Measurements from ENCODE around the gene ZSCAN18.

The ZSCAN18 gene

DNA sequence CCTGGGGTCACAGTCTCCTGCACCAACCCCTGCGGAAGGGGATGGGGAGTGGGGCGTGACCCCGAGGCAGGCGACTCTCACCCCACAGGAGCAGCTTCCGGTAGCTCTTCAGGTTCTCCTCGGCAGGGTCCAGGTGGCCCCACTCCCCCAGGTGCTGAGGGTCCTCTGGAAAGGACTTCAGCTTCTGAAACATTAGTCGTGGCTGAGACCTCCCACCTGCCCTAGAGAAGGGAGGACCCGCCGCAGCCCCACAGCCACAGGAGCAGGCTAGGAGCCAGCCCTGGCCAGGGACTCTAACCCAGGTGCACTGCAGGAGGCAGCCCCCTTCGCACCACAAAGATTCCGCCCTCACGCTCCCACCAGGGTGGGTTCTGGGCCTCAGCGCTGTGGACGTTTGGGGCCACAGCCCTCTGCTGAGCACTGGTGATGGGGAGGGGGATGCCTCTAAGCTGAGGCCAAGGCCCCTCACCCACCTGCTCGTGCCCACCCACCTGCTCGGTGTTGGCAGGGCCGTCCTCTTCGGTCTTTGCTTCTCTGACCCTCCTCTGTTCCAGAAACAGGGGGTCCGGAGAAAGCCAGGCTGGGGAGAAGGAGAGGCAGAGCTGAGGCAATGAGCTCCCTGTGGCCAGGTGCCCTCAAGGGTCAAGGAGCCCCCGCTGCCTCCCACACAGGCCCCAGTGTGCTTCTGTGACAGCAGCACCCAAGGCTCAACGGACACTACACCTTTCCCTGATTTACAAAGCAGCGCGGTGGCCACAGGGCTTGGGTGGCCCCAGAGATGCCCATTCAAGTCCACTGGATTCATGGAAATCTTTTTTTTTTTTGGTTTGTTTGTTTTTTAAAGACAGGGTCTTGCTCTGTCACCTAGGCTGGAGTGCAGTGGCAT is 11.0 kb downstream of the ZSCAN18 start:
- no peak for DNase-seq (ENCODE audit: low read depth in 2 of 2, low spot score in 1 of 2)

DNA sequence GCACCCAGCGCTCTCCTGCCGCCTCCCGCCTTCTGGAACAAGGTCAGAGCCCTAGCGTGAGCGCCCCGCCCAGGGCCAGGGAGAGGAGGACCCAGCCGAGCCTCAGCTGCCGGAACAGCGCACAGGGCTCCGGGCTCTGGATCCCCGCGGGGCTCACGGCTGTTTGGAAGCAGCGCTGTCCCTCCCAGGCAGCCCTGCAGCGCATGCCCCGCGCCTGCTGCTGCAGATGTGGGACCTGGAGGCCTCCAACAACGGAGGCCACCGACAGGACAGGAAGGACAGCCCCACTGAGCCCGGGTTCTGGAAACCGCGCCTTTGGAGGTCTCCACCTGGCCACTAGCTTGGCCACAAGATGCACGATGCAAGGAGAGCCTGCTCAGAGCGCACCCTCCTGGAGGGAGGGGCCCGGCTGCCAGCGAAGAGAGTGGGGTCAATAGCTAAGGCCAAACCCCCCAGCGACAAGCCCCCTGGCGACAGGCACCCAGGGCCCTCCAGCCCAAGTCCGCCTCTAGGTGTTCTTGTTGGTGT is 12.6 kb downstream of the ZSCAN18 start:
- no peak for DNase-seq (ENCODE audit: low read depth in 2 of 2, low spot score in 1 of 2)

DNA sequence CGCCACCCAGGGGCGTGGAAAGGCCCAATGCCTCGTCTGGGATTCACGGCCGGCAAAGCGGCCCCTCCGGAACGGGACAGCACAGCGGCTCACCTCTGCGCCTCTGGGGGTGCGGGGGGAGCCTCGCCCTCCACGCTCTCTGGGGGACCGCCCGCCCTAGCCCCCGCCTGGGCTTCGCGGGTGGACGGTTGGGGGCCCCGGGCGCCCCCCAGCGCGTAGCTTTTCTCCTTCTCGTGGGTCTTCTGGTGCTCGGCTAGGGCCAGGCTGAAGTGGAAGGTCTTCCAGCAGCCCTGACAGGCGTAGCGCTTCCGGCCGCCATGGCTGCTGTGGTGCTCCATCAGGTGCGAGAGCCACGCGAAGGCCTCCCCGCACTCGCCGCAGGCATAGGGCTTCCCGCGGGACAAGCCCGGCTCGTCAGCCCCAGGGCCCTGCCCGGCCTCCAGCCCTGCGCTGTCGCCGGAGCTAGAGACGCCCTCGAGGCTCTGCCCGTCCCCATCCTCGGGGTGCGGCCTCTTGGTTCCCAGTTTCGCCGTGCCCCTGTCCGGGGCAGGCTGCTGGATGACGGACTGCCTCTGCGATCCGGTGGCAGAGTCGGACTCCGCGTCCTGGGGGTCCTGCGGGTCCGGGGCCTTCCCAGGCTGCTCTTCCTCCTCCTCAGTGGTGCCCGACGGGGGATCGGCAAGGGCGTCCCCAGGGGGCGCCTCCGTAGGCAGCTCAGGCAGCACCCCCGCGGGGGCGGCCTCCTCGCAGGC is 13.3 kb downstream of the ZSCAN18 start:
- DNase-seq (ENCODE audit: low read depth in 2 of 2, low spot score in 1 of 2): no peak

DNA sequence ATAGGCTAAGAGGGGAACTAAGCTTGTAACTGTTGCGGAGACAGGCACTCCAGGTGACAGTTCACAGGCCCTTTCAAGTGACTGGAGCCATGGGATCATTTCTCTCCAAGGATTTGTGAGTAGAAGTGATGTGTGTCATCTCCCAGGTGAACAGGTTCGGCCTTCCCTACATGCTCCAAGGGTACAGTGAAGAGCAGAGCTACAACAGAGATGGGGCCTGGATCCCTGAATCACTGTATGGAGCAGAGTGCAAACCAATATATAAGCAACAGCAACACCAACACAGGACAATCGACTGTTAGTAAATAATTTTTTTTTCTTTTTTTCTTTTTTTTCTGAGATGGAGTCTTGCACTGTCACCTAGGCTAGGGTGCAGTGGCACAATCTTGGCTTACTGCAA is 15.0 kb downstream of the ZSCAN18 start:
- DNase-seq (ENCODE audit: low read depth in 2 of 2, low spot score in 1 of 2): no peak

DNA sequence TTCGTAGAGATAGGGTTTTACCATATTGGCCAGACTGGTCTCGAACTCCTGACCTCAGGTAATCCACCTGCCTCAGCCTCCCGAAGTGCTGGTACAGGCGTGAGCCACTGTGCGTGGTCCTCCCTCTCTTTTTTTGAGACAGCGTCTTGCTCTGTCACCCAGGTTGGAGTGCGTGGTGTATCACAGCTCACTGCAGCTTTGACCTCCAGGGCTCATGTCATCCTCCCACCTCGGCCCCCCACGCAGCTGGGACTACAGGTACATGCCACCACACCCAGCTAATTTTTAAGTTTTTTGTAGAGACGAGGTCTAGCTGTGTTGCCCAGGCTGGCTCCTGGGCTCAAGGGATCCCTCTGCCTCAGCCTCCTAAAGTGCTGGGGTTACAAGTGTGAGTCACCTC is 18.2 kb downstream of the ZSCAN18 start:
- no peak for DNase-seq (ENCODE audit: low read depth in 2 of 2, low spot score in 1 of 2)

DNA sequence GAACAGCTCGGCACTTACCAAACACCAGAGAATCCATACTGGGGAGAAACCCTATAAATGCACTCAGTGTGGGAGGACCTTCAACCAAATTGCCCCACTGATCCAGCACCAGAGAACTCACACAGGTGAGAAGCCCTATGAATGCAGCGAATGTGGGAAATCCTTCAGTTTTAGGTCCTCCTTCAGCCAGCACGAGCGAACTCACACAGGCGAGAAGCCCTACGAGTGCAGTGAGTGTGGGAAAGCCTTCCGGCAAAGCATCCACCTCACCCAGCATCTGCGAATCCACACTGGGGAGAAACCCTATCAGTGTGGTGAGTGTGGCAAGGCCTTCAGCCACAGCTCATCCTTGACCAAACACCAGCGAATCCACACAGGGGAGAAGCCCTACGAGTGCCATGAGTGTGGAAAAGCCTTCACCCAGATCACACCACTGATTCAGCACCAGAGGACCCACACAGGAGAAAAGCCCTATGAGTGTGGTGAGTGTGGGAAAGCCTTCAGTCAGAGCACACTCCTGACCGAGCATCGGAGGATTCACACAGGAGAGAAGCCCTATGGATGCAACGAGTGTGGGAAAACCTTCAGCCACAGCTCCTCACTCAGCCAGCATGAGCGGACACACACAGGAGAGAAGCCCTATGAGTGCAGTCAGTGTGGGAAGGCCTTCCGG is 30.7 kb downstream of the ZSCAN18 start:
- no peak for DNase-seq (ENCODE audit: low read depth in 2 of 2, low spot score in 1 of 2)

DNA sequence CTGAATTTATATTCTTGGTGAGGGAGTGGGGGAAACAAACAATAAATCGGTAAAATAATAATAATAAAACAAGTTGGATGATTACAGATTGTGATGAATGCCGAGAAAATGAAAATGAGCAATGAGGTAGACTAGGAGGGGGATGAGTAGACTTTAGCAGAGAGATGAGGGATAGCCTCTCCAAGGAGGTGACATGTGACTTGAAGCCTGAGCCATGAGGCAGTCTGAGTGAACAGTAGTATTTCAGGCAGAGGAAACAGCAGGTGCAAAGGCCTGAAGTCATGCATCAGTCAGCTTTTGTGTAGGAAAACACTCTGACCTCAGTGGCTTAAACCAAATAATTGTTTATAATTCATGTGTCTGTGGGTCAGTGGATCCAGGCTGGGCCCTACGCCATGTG is 34.3 kb downstream of the ZSCAN18 start:
- no peak for DNase-seq (ENCODE audit: low read depth in 2 of 2, low spot score in 1 of 2)

DNA sequence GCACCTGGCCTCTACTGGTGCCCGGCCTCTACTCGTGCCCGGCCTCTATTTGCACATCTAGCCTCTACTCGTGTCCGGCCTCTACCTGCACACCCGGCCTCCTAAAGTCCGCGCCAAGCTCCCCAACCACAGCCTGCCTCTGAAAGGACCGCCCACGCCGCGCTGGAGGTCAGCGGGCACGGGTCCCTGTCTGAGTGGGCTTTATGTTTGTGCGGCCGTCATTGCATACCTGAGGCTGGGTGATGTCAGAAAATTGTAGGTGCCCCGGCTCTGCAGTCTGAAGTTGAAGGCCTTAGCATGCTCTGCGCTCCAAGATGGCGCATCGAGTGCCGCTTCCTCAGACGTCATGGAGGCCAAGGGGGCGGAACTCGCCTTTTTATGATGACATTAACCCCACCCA is 37.8 kb downstream of the ZSCAN18 start:
- DNase-seq (ENCODE audit: low read depth in 2 of 2, low spot score in 1 of 2): no peak

DNA sequence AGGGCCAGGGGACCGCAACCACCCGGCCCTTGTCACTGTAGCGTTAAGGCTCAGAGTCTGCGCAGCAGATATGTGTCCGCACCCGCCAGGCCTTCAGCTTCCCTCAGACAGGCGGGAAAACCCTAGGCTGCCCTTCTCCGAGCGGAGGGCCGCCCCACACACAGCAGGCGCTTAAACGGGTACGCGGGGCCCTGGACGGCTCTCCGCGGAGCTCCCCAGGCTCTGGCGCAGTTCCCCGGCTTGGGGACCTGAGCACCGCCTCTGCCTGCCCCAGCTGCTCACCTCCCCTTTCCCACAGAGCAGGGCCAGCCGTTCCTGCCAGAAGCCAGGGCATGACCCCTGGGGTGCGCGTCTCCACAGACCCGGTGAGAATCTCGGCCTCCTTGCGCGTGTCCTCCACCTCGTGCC is 38.4 kb downstream of the ZSCAN18 start:
- no peak for DNase-seq (ENCODE audit: low read depth in 2 of 2, low spot score in 1 of 2)

DNA sequence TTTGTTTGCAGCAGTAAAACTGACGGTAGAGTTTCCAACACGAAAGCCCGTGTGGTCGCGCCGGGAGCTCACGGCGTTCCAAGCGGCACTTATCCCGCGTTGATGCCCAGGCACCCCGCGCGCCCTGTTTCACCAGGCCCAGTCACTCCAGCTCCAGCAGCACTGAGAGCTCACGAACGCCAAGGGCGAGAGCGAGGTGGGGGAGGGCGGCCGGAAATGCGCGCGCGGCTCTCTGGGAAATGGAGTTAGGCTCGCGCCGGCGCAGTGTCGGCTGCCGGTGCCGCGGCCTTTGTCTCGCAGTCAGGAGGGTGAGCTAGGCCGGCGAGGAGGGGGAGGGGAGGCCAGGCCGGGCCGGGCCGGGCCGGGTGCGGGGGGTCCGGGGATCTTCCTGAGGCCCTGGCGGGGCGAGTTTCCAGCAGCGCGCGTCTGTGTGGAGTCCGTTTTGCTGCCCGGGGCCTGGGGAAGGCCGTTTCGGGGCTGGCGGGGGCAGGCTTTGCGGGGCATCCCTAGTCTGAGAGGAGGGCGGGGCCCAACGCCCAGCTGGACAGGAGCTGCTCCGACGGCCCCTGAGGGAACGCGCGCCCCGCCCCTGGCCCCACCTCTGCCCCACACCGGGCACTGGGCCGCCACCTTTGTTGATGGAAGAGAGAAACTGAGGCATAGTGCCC is 38.9 kb downstream of the ZSCAN18 start, which contains the start of gene ZNF135:
TSS of gene ZNF135 (plus strand) at position 280 of the 668 bp plus-strand sequence. CDS start 721 bp downstream, outside the sequence.
- peak; percentile 10 to 35 for DNase-seq (ENCODE audit: low read depth in 2 of 2, low spot score in 1 of 2)

DNA sequence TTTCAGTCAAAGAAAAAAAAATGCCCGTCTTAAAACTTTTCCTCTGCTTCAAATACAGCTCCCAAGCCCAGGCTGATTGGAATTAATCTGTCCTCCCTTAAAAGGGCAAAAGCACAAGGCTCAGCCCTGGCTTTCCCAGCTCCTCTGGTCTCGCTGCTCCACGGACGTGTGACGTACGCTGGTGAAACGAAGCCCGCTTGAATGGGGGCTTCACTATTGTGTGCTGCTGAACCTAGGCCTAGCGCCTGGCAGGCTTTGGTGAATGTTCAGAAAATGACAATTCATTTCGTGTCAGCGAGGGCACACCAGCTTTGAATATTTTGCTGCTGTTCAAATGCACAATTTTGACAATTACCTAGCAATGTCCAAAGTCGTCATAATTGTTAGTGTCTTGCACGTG is 39.6 kb downstream of the ZSCAN18 start:
- no peak for DNase-seq (ENCODE audit: low read depth in 2 of 2, low spot score in 1 of 2)

DNA sequence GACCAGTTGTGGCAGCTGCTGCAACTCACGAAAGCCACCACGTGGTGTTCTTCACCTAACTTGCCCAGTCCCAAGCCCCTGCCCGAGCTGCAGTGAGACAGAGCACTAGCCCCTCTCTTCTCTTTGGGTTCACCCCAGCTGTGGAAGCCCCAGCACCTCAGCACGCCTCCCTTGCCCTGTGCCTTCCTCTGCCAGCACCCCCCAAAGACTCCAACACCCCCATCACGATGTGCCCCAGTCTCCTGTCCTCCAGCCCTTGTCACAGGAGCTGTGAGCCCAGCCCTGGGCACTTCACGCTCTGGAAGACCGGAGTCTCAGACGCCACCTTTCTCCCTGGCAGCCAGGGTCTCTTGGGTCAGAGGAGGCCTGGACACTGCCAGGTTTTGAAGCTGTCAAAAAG is 41.2 kb downstream of the ZSCAN18 start:
- no peak for DNase-seq (ENCODE audit: low read depth in 2 of 2, low spot score in 1 of 2)

DNA sequence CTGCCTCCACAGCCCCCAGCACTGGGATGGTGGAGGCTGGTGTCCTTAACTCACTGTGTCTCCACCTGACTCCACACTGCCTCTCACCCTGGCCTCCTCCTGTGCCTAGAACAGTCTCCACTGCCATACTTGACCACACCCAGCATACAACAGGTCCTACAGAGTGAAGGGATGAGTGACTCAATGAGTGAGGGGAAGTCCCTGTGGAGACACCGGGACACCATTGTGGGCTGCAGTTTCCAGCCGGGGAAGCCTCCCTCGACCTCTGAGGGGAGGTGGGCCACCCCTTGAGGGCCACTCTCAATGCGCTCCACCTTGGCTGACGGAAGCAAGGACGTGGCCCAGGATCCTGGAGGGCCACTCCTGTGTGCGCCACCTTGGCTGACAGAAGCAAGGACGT is 41.8 kb downstream of the ZSCAN18 start:
- no peak for DNase-seq (ENCODE audit: low read depth in 2 of 2, low spot score in 1 of 2)

DNA sequence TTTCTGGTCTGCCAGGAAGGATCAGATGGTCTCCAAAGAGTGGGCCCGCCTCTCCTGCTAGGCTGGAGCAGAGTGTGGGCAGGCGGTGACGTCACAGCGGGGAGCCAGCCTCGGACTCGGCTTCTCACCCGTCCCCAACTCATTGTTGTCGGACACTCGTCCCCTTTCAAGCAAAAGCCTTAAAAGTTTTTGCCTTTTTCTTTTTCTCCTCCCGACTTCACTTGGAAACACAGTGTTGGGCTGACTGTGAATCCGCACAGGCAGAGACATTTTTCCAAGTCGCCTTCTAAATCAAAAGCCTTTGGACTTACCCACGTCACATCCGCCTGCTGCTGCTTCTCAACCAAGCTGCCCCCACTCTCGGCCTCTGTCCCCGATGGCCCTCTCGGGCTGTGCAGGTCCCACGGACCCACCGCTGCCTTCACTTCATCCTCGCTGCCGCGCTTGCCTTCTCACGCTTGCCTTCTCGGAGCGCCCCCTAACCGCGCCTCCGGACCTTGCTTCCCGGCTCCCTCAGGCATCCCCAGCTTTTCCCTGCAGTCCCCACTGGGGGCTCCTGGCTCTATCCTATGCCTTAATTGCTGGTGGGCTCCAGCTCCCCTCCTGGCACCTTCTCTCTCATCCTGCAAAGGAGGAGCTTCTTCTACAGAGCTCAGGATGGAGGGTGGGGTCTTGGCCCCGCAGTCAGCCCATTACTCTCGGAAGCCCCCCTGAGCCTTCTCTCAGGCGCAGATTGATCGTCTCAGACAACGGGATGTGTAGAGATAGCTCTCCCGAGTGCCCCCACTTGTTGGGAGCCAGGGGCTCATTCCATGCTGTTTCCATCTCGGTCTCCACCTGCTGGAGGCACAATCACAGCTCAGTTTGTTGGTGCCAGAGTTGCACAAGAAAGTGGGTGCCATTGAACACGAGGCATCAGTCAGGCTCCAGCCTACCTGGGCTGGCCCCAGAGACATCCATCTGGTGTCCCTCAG is 42.8 kb downstream of the ZSCAN18 start:
- no peak for DNase-seq (ENCODE audit: low read depth in 2 of 2, low spot score in 1 of 2)

DNA sequence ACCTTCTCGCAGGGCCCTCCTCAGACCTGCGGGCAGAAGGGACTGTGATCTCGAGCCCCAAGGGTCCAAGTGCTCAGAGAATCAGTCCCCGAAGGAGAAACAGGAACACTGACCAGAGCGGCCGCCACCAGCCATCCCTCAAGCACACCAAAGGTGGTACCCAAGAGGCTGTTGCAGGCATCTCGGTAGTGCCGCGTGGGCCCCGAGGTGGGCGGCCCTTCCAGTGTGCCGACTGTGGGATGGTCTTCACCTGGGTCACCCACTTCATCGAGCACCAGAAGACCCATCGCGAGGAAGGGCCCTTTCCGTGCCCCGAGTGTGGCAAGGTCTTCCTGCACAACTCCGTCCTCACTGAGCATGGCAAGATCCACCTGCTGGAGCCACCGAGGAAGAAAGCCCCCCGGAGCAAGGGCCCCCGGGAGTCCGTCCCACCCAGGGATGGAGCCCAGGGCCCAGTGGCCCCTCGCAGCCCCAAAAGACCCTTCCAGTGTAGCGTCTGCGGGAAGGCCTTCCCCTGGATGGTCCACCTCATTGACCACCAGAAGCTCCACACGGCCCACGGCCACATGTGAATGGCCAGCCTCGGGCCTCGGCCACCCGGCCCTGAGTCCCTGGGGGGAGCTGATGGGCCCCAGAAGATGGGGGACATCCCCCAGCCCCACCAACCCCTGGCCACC is 44.4 kb downstream of the ZSCAN18 start:
- no peak for DNase-seq (ENCODE audit: low read depth in 2 of 2, low spot score in 1 of 2)

DNA sequence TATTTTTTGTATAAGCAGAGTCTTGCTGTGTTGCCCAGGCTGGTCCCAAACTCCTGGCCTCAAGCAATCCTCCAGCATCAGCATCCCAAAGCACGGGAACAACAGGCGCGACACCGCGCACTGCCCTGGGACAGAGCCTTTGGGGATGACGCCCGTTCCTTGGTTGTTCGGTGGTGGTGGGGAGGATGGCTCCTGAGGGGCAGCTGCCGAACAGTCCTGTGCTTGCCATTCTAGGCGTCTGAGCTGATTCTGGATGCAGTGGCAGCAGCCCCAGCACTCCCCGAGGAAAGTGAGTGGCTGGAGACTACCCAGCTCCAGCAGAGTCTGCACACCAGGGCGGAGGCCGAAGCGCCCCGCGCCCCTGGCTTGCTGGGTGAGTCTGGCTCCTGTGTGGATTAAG is 45.8 kb downstream of the ZSCAN18 start:
- no peak for DNase-seq (ENCODE audit: low read depth in 2 of 2, low spot score in 1 of 2)

DNA sequence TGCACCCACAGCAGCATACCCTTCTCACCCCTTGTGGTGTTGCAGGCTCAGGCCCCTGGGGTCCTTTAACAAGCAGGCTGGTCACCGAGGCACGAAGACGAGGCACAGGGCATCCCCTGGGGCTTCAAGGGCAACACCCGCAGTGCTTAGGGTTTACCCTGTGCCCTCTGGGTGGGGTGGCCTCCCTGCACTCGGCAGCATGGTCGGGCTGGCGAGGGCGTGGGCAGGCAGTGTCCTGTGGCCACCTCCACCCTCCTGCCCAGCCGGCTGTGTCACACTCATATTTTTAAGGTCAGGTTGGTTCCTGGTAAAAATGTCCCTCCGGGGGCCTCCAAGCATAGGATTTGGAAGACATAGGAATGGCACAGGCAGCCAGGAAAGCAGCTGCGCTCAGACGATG is 50.4 kb downstream of the ZSCAN18 start:
- DNase-seq (ENCODE audit: low read depth in 2 of 2, low spot score in 1 of 2): no peak

DNA sequence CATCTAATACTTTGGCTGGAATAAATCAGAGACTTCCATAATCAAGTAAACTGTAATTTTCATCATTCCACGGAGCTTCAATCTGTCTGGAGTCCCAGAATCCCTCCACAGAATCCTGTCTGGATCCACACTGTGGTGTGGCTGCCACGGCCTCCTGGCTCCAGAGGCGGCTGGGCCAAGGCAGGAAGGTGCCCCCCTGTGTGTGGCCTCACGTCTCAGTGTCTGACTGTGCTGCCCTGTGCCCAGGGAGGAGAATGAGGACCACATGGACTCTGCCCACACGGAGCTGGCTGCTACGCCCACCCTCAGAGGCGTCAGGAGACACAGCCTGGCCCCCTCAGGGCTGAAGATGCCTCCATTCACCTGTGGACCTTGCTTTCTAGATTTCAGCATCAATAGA is 51.2 kb downstream of the ZSCAN18 start:
- DNase-seq (ENCODE audit: low read depth in 2 of 2, low spot score in 1 of 2): no peak

DNA sequence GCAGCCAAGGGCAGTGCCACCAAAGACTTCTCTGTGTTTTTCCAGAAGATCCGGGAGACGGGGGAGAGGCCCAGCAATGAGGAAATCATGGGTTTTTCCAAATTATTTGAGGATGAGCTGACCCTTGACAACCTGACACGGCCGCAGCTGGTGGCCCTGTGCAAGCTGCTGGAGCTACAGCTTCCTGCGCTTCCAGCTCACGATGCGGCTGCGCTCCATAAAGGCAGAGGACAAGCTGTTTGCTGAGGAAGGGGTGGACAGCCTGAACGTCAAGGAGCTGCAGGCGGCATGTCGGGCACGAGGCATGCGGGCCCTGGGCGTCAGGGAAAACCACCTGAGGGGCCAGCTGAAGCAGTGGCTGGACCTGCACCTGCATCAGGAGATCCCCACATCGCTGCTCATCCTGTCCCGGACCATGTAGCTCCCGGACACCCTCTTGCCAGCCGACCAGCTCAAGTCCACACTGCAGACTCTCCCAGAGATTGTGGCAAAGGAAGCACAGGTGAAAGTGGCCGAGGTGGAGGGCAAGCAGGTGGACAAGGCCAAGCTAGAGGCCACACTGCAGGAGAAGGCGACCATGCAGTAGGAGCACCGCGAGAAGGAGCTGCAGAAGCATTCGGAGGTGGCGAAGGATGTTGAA is 52.5 kb downstream of the ZSCAN18 start:
- no peak for DNase-seq (ENCODE audit: low read depth in 2 of 2, low spot score in 1 of 2)

Data from stimulated activated CD8-positive, alpha-beta memory T cell treated with anti-CD3 and anti-CD28 coated beads, Interleukin-4, amount 100 ng/mL, for 1 hour (primary cell).